Fibroblast of mammary gland (primary cell): ENCODE data around the gene CNN3.

ENCODE experiments used
- DNase-seq: peaks from one replicate; pipeline ENCODE4 v3.0.0-alpha.2; 2010; ENCODE audit warnings: low read depth
- H3K4me3 ChIP-seq: 2 replicates; pipeline ENCODE4 v1.5.1; 2011; ENCODE audit warnings: low read depth, mild to moderate bottlenecking, low read length, moderate library complexity; ENCODE audit not compliant: control insufficient read depth
- CTCF ChIP-seq: conservative IDR thresholded peaks from 2 replicates; pipeline ENCODE4 v1.5.1; 2011; ENCODE audit warnings: low read depth, low read length, inconsistent platforms; ENCODE audit not compliant: control insufficient read depth, insufficient read depth

The CNN3 gene

GRCh38 chr1:94903280-94904009 is 23.5 kb downstream of the CNN3 start:
- DNase-seq, result peak; percentile 40
- H3K4me3 ChIP-seq, result no peak overlapping the region
- TF ChIP-seq CTCF, result no peak

- no peak for TF ChIP-seq CTCF
- peak; percentile 33 for DNase-seq
- no peak overlapping the region for H3K4me3 ChIP-seq
Observed at GRCh38 chr1:94901841-94902240, 25.1 kb downstream of the CNN3 start.

- no peak overlapping the region for H3K4me3 ChIP-seq
- no peak for TF ChIP-seq CTCF
- no peak for DNase-seq
Observed at GRCh38 chr1:94899756-94900155, 27.2 kb downstream of the CNN3 start.

GRCh38 chr1:94898491-94899385 is 28.2 kb downstream of the CNN3 start:
- H3K4me3 ChIP-seq, result no peak overlapping the region
- DNase-seq, result no peak
- no peak for TF ChIP-seq CTCF

- H3K4me3 ChIP-seq, result no peak overlapping the region
- no peak for TF ChIP-seq CTCF
- no peak for DNase-seq
Observed at GRCh38 chr1:94895518-94895917, 31.4 kb downstream of the CNN3 start.

GRCh38 chr1:94894630-94895029 is 32.3 kb downstream of the CNN3 start:
- no peak for DNase-seq
- no peak overlapping the region for H3K4me3 ChIP-seq
- no peak for TF ChIP-seq CTCF
